ENCODE data around the gene TRIM17.
"Not testable (repeated sequence)": the region's sequence is repeated elsewhere in the genome, so short reads cannot be mapped to it uniquely, and the experiment has no call there.

Gene TRIM17

DNA sequence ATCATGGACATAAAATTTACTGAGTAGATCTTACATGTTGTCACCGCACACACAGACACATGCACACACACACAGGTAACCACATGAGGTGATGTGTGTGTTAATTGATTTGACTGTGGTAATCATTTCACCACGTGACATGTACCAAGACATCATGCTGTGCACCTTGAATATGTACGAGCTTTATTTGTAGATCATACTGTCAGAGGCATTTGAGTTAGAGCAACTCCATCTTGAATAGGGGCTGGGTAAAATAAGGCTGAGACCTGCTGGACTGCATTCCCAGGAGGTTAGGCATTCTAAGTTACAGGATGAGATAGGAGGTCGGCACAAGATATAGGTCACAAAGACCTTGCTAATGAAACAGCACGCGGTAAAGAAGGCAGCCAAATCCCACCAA lies 31.7 kb upstream of the TRIM17 start:
- no peak for DNase-seq

DNA sequence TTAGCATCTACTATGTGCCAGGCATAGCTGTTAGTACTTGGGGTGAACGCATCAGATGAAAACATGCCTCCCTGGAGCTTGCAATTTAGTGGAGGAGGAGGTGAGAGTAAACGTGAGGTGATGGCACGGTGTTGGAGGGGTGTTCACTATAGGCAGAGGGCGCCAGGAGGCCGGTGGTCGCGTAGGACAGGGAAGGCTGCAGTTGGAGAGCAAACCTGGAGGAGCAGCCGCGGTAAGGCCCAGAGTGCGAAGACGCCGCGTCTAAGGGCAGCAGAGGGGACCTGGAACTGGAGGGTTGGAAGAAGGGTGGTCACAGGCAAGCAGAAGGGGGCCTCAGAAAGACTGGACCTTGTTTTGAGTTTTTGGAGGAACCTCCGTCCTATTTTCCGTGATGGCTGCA lies 30.2 kb upstream of the TRIM17 start:
- no peak for DNase-seq

DNA sequence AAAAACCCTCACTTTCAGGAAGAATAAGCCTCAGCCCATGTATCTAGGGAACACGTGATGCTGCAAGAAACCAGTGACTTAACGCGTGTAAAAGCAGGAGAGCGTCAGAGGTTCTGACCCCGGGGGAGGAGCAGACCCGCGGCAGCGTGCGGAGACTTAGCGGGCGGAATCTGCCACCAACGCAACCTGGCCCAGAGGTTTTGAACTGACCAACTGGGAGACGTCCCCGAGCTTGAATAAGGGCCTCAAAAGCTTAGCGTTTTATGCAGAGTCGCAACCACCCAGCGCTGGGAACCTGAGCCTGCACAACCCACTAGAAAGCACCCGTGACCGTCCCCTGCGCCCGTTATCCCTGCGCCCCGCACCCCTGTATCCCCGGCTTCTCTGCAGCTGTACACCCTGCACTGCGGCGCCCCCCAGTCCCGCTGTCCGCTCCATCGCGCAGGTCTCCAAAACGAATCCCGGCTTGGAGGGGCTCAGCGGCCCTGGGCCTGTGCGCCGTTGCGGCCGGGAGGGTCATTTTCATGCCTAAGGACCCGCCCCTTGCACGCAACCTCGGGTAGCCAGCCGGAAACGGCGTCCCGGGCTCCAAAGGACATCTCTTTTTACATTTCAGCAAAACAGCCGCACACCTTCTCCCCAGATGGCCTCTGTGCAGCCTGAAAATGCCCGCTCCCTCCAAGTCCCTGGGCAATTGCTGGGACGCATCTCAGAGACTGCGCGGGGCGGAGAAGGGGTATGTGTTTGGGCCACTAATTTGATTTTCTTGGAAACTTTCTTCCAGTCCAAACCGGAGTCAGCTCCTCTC lies 29.4 kb upstream of the TRIM17 start:
- DNase-seq: no peak

DNA sequence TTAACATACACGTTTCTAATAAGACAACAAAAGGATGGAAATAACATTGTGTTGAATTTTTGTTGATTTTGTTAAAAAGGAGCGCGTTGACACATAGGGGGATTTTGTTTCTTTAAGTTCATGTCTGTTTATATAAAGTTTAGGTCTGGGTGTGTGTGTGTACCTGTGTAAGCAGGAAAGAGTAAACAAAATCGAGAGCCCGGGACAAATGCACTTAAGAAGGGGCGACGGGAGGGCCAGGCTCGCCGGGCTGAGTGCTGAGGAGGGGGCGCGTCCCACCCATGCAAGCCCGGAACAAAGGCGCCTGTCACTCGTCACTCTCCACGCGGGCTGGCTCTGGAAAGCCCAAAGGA lies 28.8 kb upstream of the TRIM17 start:
- DNase-seq: no peak

DNA sequence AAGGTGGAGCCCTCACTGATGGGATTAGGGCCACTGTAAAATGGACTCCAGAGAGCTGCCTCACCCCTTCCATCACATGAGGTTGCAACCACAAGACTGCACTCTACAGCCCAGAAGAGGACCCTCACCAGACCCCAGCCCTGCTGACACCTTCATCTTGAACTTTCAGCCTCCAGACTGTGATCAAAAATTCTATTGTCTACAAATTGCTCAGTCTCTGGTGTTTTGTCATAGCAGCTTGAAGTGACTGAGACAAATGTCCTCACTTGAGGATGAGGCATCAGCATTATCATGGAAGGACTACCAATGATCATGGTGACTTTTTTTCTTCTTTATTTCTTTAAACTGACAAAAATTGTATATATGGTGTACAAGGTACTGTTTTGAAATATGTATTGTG lies 26.7 kb upstream of the TRIM17 start:
- DNase-seq: no peak

- no peak for DNase-seq
Measured at GRCh38 chr1:228440761-228441500, 24.3 kb upstream of the TRIM17 start.

GRCh38 chr1:228438266-228438665 lies 21.6 kb upstream of the TRIM17 start:
- DNase-seq: no peak

GRCh38 chr1:228437424-228437962 lies 20.8 kb upstream of the TRIM17 start:
- no peak for DNase-seq

- no peak for DNase-seq
Measured at GRCh38 chr1:228434689-228435088, 18.0 kb upstream of the TRIM17 start.

GRCh38 chr1:228433337-228434053 lies 16.8 kb upstream of the TRIM17 start:
- not testable (repeated sequence) for DNase-seq

DNA sequence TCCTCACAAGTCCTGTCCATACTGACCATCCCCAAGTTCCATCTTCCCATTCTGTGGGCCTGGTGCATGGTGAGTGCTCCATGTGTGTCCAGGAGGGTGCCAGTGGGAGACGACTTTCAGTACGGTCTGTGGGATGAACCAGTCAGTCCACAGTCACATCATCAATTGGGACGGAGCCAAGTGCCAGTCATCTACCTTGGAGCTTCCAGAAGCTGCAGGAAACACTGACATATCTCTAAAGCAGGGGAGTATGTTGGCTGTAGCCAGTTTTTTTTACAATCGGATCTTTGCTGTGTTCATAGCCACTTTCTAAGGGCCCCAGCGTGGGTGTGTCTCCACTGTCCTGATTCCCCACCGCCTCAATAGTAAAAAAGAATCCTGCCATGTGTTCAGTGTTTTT lies 13.6 kb upstream of the TRIM17 start:
- DNase-seq: no peak

- no peak for DNase-seq
Measured at GRCh38 chr1:228429698-228430097, 13.0 kb upstream of the TRIM17 start.

DNA sequence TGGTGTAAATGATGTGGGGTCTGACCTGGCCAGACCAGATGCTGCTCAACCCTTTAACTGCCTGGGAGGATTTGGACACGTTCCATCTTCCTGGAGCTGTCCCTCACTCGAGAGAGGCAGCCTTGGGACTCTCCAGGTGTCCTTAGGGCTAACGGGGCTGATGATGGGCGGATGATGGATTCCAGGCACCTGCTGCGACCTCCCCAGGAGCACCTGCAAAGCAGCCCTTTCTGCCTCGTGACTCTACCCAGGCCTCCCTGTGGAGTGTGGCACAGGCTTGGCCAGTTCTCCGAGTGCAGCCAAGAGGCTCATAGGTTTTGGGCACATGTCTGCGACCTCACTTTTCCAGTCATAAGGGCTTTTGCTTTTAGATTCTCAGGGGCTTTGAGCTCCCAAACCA lies 12.3 kb upstream of the TRIM17 start:
- DNase-seq: no peak

- DNase-seq: no peak
Measured at GRCh38 chr1:228428412-228428811, 11.8 kb upstream of the TRIM17 start.

DNA sequence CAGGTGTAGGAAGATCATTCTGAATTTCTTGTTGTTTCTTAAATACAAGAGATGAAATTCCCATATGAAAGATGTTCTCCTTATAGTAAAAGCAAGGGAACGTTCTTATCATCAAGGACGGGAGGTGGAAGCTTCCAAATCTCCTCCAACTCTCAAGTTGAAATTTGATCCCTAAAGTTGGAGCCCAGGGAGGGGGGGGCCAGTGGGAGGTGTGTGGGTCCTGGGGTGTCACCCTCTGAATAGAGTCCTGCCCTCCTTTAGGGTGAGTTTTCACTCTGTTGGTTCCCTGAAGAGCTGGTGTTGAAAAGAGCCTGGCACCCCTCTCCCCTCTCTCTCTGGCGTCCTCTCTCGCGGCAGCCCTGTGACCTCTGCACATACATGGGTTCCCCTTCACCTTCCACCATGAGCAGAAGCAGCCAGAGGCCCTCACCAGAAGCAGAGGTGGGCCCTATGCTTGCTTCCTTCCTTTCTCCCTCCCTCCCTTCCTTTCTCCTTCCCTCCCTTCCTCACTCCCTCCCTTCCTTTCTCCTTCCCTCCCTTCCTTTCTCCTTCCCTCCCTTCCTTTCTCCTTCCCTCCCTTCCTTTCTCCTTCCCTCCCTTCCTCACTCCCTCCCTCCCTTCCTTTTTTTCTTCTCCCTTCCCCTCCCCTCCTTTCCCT lies 10.0 kb upstream of the TRIM17 start:
- DNase-seq: no peak

GRCh38 chr1:228424685-228425660 lies 8.3 kb upstream of the TRIM17 start:
- DNase-seq: no peak

DNA sequence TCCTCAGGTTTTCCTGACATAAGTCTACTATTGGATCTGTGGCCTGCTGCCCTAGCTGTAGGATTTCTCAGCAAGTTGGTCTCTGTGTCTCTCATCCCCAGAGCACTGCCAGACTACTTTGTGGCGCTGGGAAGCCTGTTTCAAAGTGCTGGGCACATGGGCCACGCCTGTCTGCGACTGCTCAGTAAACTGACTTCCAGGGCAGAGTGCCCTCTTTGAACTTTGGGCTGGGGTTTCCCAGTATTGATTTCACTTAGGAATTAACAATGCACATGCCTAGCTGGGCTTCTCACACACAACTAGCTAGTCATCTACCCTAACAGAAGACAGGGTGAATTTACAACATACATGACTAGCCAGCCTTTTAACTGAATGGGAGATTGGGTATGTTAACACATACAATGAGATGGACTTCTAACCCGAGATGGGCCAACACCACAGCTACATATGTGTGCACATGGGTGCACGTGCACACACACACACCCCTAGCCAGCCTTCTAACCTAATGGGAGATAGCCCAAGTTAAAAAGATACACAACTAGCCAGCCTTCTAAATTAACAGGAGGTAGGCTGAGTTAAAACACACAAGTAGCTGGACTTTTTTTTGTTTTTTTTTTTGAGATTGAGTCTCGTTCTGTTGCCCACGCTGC lies 6.9 kb upstream of the TRIM17 start:
- no peak for DNase-seq

DNA sequence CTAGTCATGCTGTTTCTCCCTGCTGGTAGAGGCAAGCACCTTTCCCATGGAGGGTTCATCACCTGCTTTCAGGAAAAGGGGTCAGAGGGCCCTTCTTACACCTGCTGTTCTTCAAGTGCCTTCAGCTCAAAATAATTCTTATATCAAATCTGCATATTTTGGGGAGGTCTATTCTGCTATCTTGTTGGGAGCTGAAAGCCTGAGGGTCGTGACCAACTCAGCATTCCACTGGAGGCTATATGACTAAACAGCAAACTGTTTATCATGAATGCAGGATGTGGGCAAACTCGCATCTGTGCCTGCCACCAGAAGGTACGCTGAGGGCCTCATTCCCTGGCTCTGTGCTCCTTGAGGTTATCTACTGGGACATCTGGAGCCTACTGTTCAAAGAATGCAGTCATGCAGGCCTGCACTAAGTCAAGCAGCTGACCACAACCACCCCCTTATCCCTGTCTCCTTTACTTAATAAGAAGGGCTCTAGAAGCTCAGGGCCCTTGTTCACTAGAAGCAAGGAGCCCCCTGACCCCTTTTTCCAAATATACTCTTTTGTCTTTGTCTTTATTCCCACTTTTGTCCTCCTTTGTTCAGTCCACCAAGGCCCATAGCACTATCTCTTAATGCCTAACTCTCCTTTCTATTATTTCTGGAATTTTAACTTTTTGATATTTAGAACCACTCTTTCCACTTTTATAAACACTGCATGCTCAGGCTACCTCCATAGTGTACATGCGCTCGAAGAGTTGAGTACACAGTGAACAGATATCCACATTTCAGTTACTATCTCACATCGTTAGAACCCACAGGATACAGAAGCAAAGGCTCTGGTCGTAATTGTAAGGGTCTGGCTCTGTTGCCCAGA lies 4.5 kb upstream of the TRIM17 start:
- no peak for DNase-seq

DNA sequence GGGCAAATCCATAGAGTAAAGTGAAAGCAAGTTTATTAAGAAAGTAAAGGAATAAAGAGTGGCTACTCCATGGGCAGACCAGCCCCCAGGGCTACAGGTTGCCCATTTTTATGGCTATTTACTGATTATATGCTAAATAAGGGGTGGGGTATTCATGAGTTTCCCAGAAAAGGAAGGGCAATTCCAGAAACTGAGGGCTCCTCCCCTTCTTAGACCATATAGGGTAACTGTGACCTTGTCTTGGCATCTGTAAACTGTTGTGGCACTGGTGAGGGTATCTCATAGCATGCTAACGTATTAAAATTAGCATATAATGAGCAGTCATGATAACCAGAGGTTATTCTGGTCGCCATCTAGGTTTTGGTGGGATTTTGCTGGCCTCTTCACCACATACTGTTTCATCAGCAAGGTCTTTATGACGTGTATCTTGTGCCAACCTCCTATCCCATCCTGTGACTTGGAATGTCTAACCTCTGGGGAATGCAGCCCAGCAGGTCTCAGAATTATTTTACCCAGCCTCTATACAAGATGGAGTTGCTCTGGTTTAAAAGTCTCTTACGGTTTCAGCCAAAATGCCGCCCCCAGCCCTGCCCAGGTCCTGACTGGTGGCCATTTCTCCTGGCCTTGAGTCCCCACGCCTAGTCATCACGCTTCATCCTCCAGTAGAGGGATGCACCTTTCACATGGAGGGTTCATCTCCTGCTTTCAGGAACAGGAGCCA lies 982 bp upstream of the TRIM17 start:
- no peak for DNase-seq

- no peak for DNase-seq
Measured at GRCh38 chr1:228417061-228417460, 400 bp upstream of the TRIM17 start.
